Spleen (tissue), 11 donors: ENCODE data around the gene PSORS1C2. TPM values are rescaled to one million over a fixed set of nuclear protein-coding genes. Genes with fewer than 3 reads are reported as not detected.

Experiments used
- DNase-seq: peaks from one replicate; pipeline ENCODE4 v3.0.0-alpha.2; 2020
- H3K27ac ChIP-seq, 8 donors: fragments of 200-600 bp; sonication (generic) in 7 of 8; 1 replicate in 4 of 8; 2 replicates in 4 of 8; pipeline versions ENCODE4 v1.5.0 to v1.8.0; 2016 to 2021; ENCODE audit warnings: inconsistent platforms in 4 of 8, mild to moderate bottlenecking in 4 of 8, moderate library complexity in 1 of 8
- H3K27me3 ChIP-seq, 7 donors: fragments of 200-600 bp; sonication (generic) in 6 of 7; replicated peaks in 1 of 7; 1 replicate in 4 of 7; 2 replicates in 3 of 7; pipeline versions ENCODE4 v1.5.0 to v1.8.0; 2016 to 2021; ENCODE audit warnings: inconsistent platforms in 3 of 7, mild to moderate bottlenecking in 1 of 7
- H3K36me3 ChIP-seq, 6 donors: fragments of 200-600 bp; sonication (generic) in 5 of 6; 1 replicate in 4 of 6; 2 replicates in 2 of 6; pipeline versions ENCODE4 v1.5.0 to v1.8.0; 2016 to 2021; ENCODE audit warnings: inconsistent platforms in 2 of 6
- H3K4me1 ChIP-seq, 6 donors: fragments of 200-600 bp; sonication (generic) in 5 of 6; 1 replicate in 3 of 6; 2 replicates in 3 of 6; pipeline versions ENCODE4 v1.5.0 to v1.8.0; 2016 to 2021; ENCODE audit warnings: inconsistent platforms in 3 of 6
- H3K4me3 ChIP-seq, 8 donors: fragments of 200-600 bp; sonication (generic) in 7 of 8; 1 replicate in 4 of 8; 2 replicates in 4 of 8; pipeline versions ENCODE4 v1.5.0 to v1.8.0; 2016 to 2021; ENCODE audit warnings: inconsistent platforms in 4 of 8, mild to moderate bottlenecking in 4 of 8, moderate library complexity in 2 of 8
- H3K9me3 ChIP-seq, 8 donors: fragments of 200-600 bp; sonication (generic) in 7 of 8; 1 replicate in 4 of 8; 2 replicates in 4 of 8; pipeline versions ENCODE4 v1.5.0 to v1.8.0; 2016 to 2021; ENCODE audit warnings: inconsistent platforms in 4 of 8
- CTCF ChIP-seq, 11 experiments: fragments of 200-600 bp in 7 of 11; fragments of 450-650 bp in 4 of 11; sonication (generic) in 4 of 11; IDR thresholded peaks in 8 of 11; conservative IDR thresholded peaks in 3 of 11; 1 replicate in 7 of 11; 2 replicates in 4 of 11; pipeline versions ENCODE4 v1.4.0 to v1.8.0; 2016 to 2021; ENCODE audit warnings: antibody characterized with exemption in 11 of 11, inconsistent platforms in 4 of 11, mild to moderate bottlenecking in 1 of 11
- POLR2A ChIP-seq, 3 donors: fragments of 450-650 bp; IDR thresholded peaks; one replicate each; pipeline ENCODE4 v1.5.1; 2017; ENCODE audit warnings: antibody characterized with exemption in 3 of 3, mild to moderate bottlenecking in 1 of 3
- POLR2AphosphoS5 ChIP-seq, 3 donors: sonication (generic); formaldehyde crosslinking; IDR thresholded peaks; one replicate each; pipeline ENCODE4 v1.5.1; 2017; ENCODE audit warnings: antibody characterized with exemption in 3 of 3
- WGBS, 5 donors: extraction: QIAGEN DNeasy Blood & Tissue Kit in 3 of 5; methylation state at CpG; one replicate each; pipeline versions ENCODE4 v1.1.5 to v1.1.7; 2013 to 2018; 5-methylcytosine and 5-hydroxymethylcytosine counted together
- intact Hi-C: fragments of 100-400 bp; cut with DNase I; formaldehyde crosslinking; loops from one replicate; pipeline ENCODE4 v1.15.0; 2023; ENCODE audit warnings: low total_unique reads
- polyA plus RNA-seq, 3 donors: library from polyadenylated mRNA; stranded (reverse); fragments of 200-250 nt; gene quantifications; one replicate each; pipeline ENCODE4 v1.2.1, GENCODE V29; 2013
- total RNA-seq, 7 donors: library from RNA; depleted of rRNA in 3 of 7; stranded (reverse); fragments of >200 nt in 3 of 7; fragmentation: NEBNext Ultra II Directional in 4 of 7; extraction: Animal tissue kit (Norgen Biotek cat#: 25700) in 4 of 7; gene quantifications; one replicate each; pipeline versions ENCODE4 v1.1.0 to v1.2.1, GENCODE V29; 2016 to 2021
- donor health status: healthy with polysubstance abuse.
- donor health status: DM: no; HTN: no; CAD: no; lungs with moderate emphysema.
- donor health status: DM: no; HTN: no; CAD: no.
- donor health status: Bipolar disorder and iron deficiency.
- donor health status: healthy.
- donor health status: DM: no; HTN: no; CAD: no.
- donor health status: DM: yes; HTN: yes; CAD: no.

Gene PSORS1C2
- total and polyA plus RNA-seq, 10 donors = not detected

GRCh38 chr6:31156641-31157040, 17.8 kb upstream of the PSORS1C2 start:
- TF ChIP-seq POLR2AphosphoS5 (IDR thresholded peaks at IDR 0.05) = no peak
- Histone ChIP-seq H3K27me3 (no peaks in the 10 kb centered on the region), H3K27ac (no peak overlapping the region), H3K4me3 (no peak overlapping the region), H3K36me3 (peaks cover 0 to 44% (median 7%) of the 10 kb centered on the region in 6 donors), H3K4me1 (peaks cover 11 to 38% (median 25%) of the 10 kb centered on the region in 6 donors), H3K9me3 (no peaks in the 10 kb centered on the region)
- WGBS, 5 donors = 94 to 99% (median 96%) methylated on average over 7 of the region's 7 CpGs
- DNase-seq = no peak
- intact Hi-C loops = no loop called here

- intact Hi-C loops = no loop called here
- Histone ChIP-seq H3K27me3 (no peaks in the 10 kb centered on the region), H3K9me3 (no peaks in the 10 kb centered on the region), H3K4me3 (no peak overlapping the region), H3K27ac (no peak overlapping the region), H3K36me3 (peaks cover 0 to 58% (median 21%) of the 10 kb centered on the region in 6 donors), H3K4me1 (peaks cover 11 to 25% (median 19%) of the 10 kb centered on the region in 6 donors)
- TF ChIP-seq POLR2AphosphoS5 (IDR thresholded peaks at IDR 0.05) (no peak), POLR2A (IDR thresholded peaks at IDR 0.05) (no peak), CTCF (IDR thresholded peaks at IDR 0.05 in 8 of 11, conservative IDR thresholded peaks at IDR 0.05 in 3 of 11) (no peak)
- no peak for DNase-seq
- WGBS, 5 donors = 91 to 99% (median 97%) methylated on average over 9 to 15 of the region's 15 CpGs
These were observed 15.6 kb upstream of the PSORS1C2 start for GRCh38 chr6:31154436-31154835.

- no peaks in the 10 kb centered on the region for H3K27me3 ChIP-seq
- no peak overlapping the region for H3K27ac ChIP-seq
- intact Hi-C loops = no loop called here
- peaks cover 0 to 70% (median 21%) of the 10 kb centered on the region in 6 donors for H3K36me3 ChIP-seq
- DNase-seq = no peak
- peaks cover 4 to 19% (median 9%) of the 10 kb centered on the region in 6 donors for H3K4me1 ChIP-seq
- 88 to 97% (median 95%) methylated on average over 7 of the region's 7 CpGs for WGBS, 5 donors
- H3K4me3 ChIP-seq = no peak overlapping the region
- no peaks in the 10 kb centered on the region for H3K9me3 ChIP-seq
- TF ChIP-seq CTCF (IDR thresholded peaks at IDR 0.05 in 8 of 11, conservative IDR thresholded peaks at IDR 0.05 in 3 of 11) = no peak
- no peak for TF ChIP-seq POLR2AphosphoS5 (IDR thresholded peaks at IDR 0.05)
- TF ChIP-seq POLR2A (IDR thresholded peaks at IDR 0.05) = no peak
These were observed 13.9 kb upstream of the PSORS1C2 start for GRCh38 chr6:31152781-31153180.

GRCh38 chr6:31149827-31150447, 11.1 kb upstream of the PSORS1C2 start:
- Histone ChIP-seq H3K27ac (no peak overlapping the region), H3K4me1 (peaks cover 0 to 5% (median 0%) of the 10 kb centered on the region in 6 donors), H3K4me3 (no peak overlapping the region), H3K27me3 (no peaks in the 10 kb centered on the region), H3K9me3 (no peaks in the 10 kb centered on the region), H3K36me3 (peaks cover 0 to 75% (median 23%) of the 10 kb centered on the region in 6 donors)
- 89 to 96% (median 92%) methylated on average over 5 to 6 of the region's 6 CpGs for WGBS, 5 donors
- TF ChIP-seq CTCF (IDR thresholded peaks at IDR 0.05 in 8 of 11, conservative IDR thresholded peaks at IDR 0.05 in 3 of 11) (no peak), POLR2A (IDR thresholded peaks at IDR 0.05) (no peak), POLR2AphosphoS5 (IDR thresholded peaks at IDR 0.05) (no peak)
- no peak for DNase-seq
- intact Hi-C loops = no loop called here
